ENCODE results near the gene PSD2. TPM values are rescaled to one million over a fixed set of nuclear protein-coding genes. Genes with fewer than 3 reads are reported as not detected.

Gene PSD2
- total RNA-seq, 2 experiments from 2014 or later = not detected

Other genes with a start within 250 kb of the PSD2 start
- gene UBE2D2, start 234.5 kb upstream of the PSD2 start, total RNA-seq = 100 to 1,000 TPM; 227 to 232 TPM
- gene CXXC5, start 147.5 kb upstream of the PSD2 start, total RNA-seq = 1 to 10 TPM; 1.2 to 2.0 TPM
- gene NRG2, start 247.5 kb downstream of the PSD2 start, total RNA-seq = not detected

All from activated CD8-positive, alpha-beta T cell treated with anti-CD3 and anti-CD28 coated beads, Interleukin-2, amount 10 ng/mL, durations not matched to agents 7 days and 5 days (primary cell).